ENCODE measurements around the gene TMEM229A.

DNA sequence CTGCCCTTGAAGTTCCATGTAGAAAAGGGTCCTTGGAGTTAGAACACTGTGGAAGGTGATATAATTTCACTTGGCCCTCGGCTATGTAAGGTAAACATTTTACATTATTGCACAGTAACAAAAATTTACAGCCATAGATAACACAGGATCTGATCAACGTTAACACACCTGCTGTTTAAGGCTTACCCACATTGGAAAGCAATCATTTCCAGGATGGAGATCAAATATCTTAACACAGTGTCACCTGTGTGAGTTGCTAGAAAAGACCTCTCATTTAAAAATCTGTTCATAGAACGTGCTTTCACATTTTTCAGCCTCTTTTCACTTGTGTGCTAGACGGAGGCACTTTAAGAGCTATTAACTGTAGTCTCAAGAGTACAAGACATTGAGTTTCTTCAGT, 1.9 kb downstream of the TMEM229A start:
- TF ChIP-seq CTCF (IDR thresholded peaks at IDR 0.05) (no peak), POLR2A (IDR thresholded peaks at IDR 0.05) (no peak)

Measured in thyroid gland (tissue), 4 donors.